SW 1271 (cell line): Measurements from ENCODE around the gene TOM1.

Experiments used
- DNase-seq, 2 experiments: peaks; one replicate each; lab custom pipeline; 2025; lab: John Stamatoyannopoulos, UW

Gene TOM1

GRCh38 chr22:35324067-35324466, 24.4 kb downstream of the TOM1 start:
- no peak for DNase-seq

- DNase-seq = no peak
Measured at GRCh38 chr22:35324762-35325161, 25.1 kb downstream of the TOM1 start.

- no peak for DNase-seq
Measured at GRCh38 chr22:35325209-35325608, 25.5 kb downstream of the TOM1 start.

GRCh38 chr22:35326854-35327562, 27.3 kb downstream of the TOM1 start:
- no peak for DNase-seq

GRCh38 chr22:35327690-35328471, 28.2 kb downstream of the TOM1 start:
- no peak for DNase-seq

- DNase-seq = no peak
Measured at GRCh38 chr22:35328472-35328885, 28.8 kb downstream of the TOM1 start.

GRCh38 chr22:35329114-35329847, 29.6 kb downstream of the TOM1 start:
- DNase-seq = no peak

GRCh38 chr22:35330258-35330861, 30.7 kb downstream of the TOM1 start:
- DNase-seq = no peak

GRCh38 chr22:35332278-35332677, 32.6 kb downstream of the TOM1 start:
- no peak for DNase-seq

- no peak for DNase-seq
Measured at GRCh38 chr22:35333220-35333619, 33.5 kb downstream of the TOM1 start.

GRCh38 chr22:35334004-35334403, 34.3 kb downstream of the TOM1 start:
- DNase-seq = no peak

GRCh38 chr22:35335468-35335867, 35.8 kb downstream of the TOM1 start:
- no peak for DNase-seq

- DNase-seq = no peak
Measured at GRCh38 chr22:35335936-35336781, 36.5 kb downstream of the TOM1 start.

GRCh38 chr22:35337932-35338331, 38.2 kb downstream of the TOM1 start:
- no peak for DNase-seq

- DNase-seq = no peak
Measured at GRCh38 chr22:35341090-35341874, 41.6 kb downstream of the TOM1 start.

- no peak for DNase-seq
Measured at GRCh38 chr22:35342390-35342789, 42.7 kb downstream of the TOM1 start.

GRCh38 chr22:35343664-35344550, 44.2 kb downstream of the TOM1 start:
- no peak for DNase-seq

GRCh38 chr22:35344956-35345690, 45.4 kb downstream of the TOM1 start:
- no peak for DNase-seq
